ENCODE measurements around the gene COX8C. TPM values are rescaled to one million over a fixed set of nuclear protein-coding genes. Genes with fewer than 3 reads are reported as not detected.
A peak's percentile ranks its signal among the peaks of the same experiment; 100 is the strongest.

The COX8C gene
- total and polyA plus RNA-seq, 8 donors: 0.36 to 0.44 (median 0.40) TPM; not detected in 4

- H3K4me3 ChIP-seq: no peak overlapping the region
- DNase-seq (no peak), ATAC-seq (no peak)
- TF ChIP-seq CTCF (IDR thresholded peaks at IDR 0.05): no peak
- no peaks in the 10 kb centered on the region for H3K9me3 ChIP-seq
- no peak overlapping the region for H3K27ac ChIP-seq
- peaks cover 13 to 50% of the 10 kb centered on the region in 2 donors for H3K4me1 ChIP-seq
- intact Hi-C loops (cut with DNase I): no loop called here
- H3K36me3 ChIP-seq: peaks cover 0 to 4% of the 10 kb centered on the region in 2 donors
- H3K27me3 ChIP-seq: no peaks in the 10 kb centered on the region
Observed at GRCh38 chr14:93320489-93320888, 26.5 kb upstream of the COX8C start.

GRCh38 chr14:93322929-93323599 is 23.9 kb upstream of the COX8C start:
- no peak for TF ChIP-seq CTCF (IDR thresholded peaks at IDR 0.05)
- peaks cover 6 to 46% of the 10 kb centered on the region in 2 donors for H3K4me1 ChIP-seq
- H3K27me3 ChIP-seq: no peaks in the 10 kb centered on the region
- DNase-seq (no peak), ATAC-seq (peak; percentile 91)
- H3K9me3 ChIP-seq: no peaks in the 10 kb centered on the region
- peaks cover 0 to 4% of the 10 kb centered on the region in 2 donors for H3K36me3 ChIP-seq
- H3K4me3 ChIP-seq: no peak overlapping the region
- intact Hi-C loops (cut with DNase I): no loop called here
- H3K27ac ChIP-seq: no peak overlapping the region

- no peak for ATAC-seq
- no peak for DNase-seq
- H3K4me1 ChIP-seq: peaks cover 6 to 46% of the 10 kb centered on the region in 2 donors
- peaks cover 0 to 4% of the 10 kb centered on the region in 2 donors for H3K36me3 ChIP-seq
- no peak overlapping the region for H3K27ac ChIP-seq
- TF ChIP-seq CTCF (IDR thresholded peaks at IDR 0.05): no peak
- no peaks in the 10 kb centered on the region for H3K27me3 ChIP-seq
- no peak overlapping the region for H3K4me3 ChIP-seq
- intact Hi-C loops (cut with DNase I): no loop called here
- no peaks in the 10 kb centered on the region for H3K9me3 ChIP-seq
Observed at GRCh38 chr14:93323600-93324174, 23.3 kb upstream of the COX8C start.

GRCh38 chr14:93326196-93326595 is 20.8 kb upstream of the COX8C start:
- ATAC-seq (no peak), DNase-seq (no peak)
- intact Hi-C loops (cut with DNase I): no loop called here
- no peak overlapping the region for H3K4me3 ChIP-seq
- peaks cover 0 to 4% of the 10 kb centered on the region in 2 donors for H3K36me3 ChIP-seq
- no peaks in the 10 kb centered on the region for H3K9me3 ChIP-seq
- H3K27me3 ChIP-seq: no peaks in the 10 kb centered on the region
- TF ChIP-seq CTCF (IDR thresholded peaks at IDR 0.05): no peak
- no peak overlapping the region for H3K27ac ChIP-seq
- peaks cover 8 to 53% of the 10 kb centered on the region in 2 donors for H3K4me1 ChIP-seq

GRCh38 chr14:93328546-93328945 is 18.4 kb upstream of the COX8C start:
- no peak for ATAC-seq
- Histone ChIP-seq H3K4me3 (no peak overlapping the region), H3K27ac (no peak overlapping the region), H3K27me3 (no peaks in the 10 kb centered on the region), H3K9me3 (no peaks in the 10 kb centered on the region), H3K4me1 (peaks cover 4 to 50% of the 10 kb centered on the region in 2 donors), H3K36me3 (no peaks in the 10 kb centered on the region)
- intact Hi-C loops (cut with DNase I): no loop called here
- TF ChIP-seq CTCF (IDR thresholded peaks at IDR 0.05): no peak
- no peak for DNase-seq

Data from left lung (tissue), 10 donors.